Adrenal gland (tissue), 5 donors: Measurements from ENCODE around the gene PFKP.

Source experiments
- CTCF ChIP-seq, 6 experiments: fragments of 450-650 bp in 4 of 6; fragments of 200-600 bp in 2 of 6; sonication (generic) in 1 of 6; IDR thresholded peaks; 1 replicate in 5 of 6; 2 replicates in 1 of 6; pipeline versions ENCODE4 v1.5.1 to v1.8.0; 2016 to 2021; ENCODE audit warnings: antibody characterized with exemption in 6 of 6, mild to moderate bottlenecking in 2 of 6, moderate library complexity in 1 of 6
- POLR2A ChIP-seq, 2 donors: fragments of 450-650 bp; IDR thresholded peaks; one replicate each; pipeline ENCODE4 v1.6.1; 2017; ENCODE audit warnings: antibody characterized with exemption in 2 of 2, mild to moderate bottlenecking in 2 of 2, moderate library complexity in 1 of 2
- donor health status: DM: no; HTN: no; CAD: no.

GRCh38 chr10:3173171-3173878, 106.0 kb downstream of the PFKP start:
- TF ChIP-seq CTCF (IDR thresholded peaks at IDR 0.05) (no peak), POLR2A (IDR thresholded peaks at IDR 0.05) (no peak)
